ENCODE results near the gene RGL1. TPM values are rescaled to one million over a fixed set of nuclear protein-coding genes. Genes with fewer than 3 reads are reported as not detected.

Gene RGL1
- total RNA-seq, 1 donor from 2014 or later = 34.0 TPM

GRCh38 chr1:183915625-183916510, 110.9 kb downstream of the RGL1 start:
- no peaks in the 10 kb centered on the region for H3K27me3 Mint-ChIP-seq (ENCODE audit: low read depth)
- TF ChIP-seq, protein P1, sequence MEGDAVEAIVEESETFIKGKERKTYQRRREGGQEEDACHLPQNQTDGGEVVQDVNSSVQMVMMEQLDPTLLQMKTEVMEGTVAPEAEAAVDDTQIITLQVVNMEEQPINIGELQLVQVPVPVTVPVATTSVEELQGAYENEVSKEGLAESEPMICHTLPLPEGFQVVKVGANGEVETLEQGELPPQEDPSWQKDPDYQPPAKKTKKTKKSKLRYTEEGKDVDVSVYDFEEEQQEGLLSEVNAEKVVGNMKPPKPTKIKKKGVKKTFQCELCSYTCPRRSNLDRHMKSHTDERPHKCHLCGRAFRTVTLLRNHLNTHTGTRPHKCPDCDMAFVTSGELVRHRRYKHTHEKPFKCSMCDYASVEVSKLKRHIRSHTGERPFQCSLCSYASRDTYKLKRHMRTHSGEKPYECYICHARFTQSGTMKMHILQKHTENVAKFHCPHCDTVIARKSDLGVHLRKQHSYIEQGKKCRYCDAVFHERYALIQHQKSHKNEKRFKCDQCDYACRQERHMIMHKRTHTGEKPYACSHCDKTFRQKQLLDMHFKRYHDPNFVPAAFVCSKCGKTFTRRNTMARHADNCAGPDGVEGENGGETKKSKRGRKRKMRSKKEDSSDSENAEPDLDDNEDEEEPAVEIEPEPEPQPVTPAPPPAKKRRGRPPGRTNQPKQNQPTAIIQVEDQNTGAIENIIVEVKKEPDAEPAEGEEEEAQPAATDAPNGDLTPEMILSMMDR (IDR thresholded peaks at IDR 0.05; ENCODE audit: unreplicated experiment) = peak; percentile 94
- H3K4me1 Mint-ChIP-seq = peaks cover 24% of the 10 kb centered on the region
- peak; percentile 37 to 66 for DNase-seq (ENCODE audit: low spot score in 2 of 2, unreplicated experiment in 2 of 2)
- peak overlapping the region; percentile 44 for H3K27ac Mint-ChIP-seq
- H3K9me3 Mint-ChIP-seq = no peaks in the 10 kb centered on the region
- no peak overlapping the region for H3K4me3 Mint-ChIP-seq
- peaks cover 45% of the 10 kb centered on the region for H3K36me3 Mint-ChIP-seq

- TF ChIP-seq, protein P1 (IDR thresholded peaks at IDR 0.05; ENCODE audit: unreplicated experiment) = no peak
- peaks cover 43% of the 10 kb centered on the region for H3K36me3 Mint-ChIP-seq
- DNase-seq (ENCODE audit: low spot score in 2 of 2, unreplicated experiment in 2 of 2) = no peak
- no peak overlapping the region for H3K4me3 Mint-ChIP-seq
- H3K27ac Mint-ChIP-seq = no peak overlapping the region
- H3K4me1 Mint-ChIP-seq = peaks cover 23% of the 10 kb centered on the region
- no peaks in the 10 kb centered on the region for H3K9me3 Mint-ChIP-seq
- H3K27me3 Mint-ChIP-seq (ENCODE audit: low read depth) = no peaks in the 10 kb centered on the region
Measured at GRCh38 chr1:183916574-183916973, 111.7 kb downstream of the RGL1 start.

DNA sequence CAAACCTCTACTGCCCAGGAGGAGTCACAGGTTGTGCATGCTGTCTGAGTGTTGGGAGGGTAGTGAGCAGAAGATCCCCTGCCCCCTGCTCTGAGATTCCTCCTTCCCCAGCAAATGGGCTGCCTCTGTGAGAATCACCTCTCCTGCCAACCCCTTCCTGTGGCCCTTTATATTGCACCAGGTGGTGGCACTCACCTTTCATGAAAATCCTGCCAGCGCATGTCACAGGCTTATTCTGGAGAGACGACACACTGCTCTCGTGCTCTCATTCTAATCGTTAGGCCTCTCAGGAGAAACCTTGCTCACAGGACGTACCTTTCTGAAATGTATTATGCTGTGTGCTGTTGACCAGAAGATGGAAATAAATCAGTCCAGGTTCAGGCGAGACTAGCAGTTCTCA, 113.7 kb downstream of the RGL1 start:
- H3K27me3 Mint-ChIP-seq (ENCODE audit: low read depth) = no peaks in the 10 kb centered on the region
- H3K9me3 Mint-ChIP-seq = no peaks in the 10 kb centered on the region
- peaks cover 39% of the 10 kb centered on the region for H3K36me3 Mint-ChIP-seq
- no peak for DNase-seq (ENCODE audit: low spot score in 2 of 2, unreplicated experiment in 2 of 2)
- no peak overlapping the region for H3K27ac Mint-ChIP-seq
- H3K4me1 Mint-ChIP-seq = peaks cover 22% of the 10 kb centered on the region
- TF ChIP-seq, protein P1 (IDR thresholded peaks at IDR 0.05; ENCODE audit: unreplicated experiment) = no peak
- no peak overlapping the region for H3K4me3 Mint-ChIP-seq

GRCh38 chr1:183920651-183921050, 115.7 kb downstream of the RGL1 start:
- Mint-ChIP-seq H3K36me3 (peaks cover 34% of the 10 kb centered on the region), H3K9me3 (no peaks in the 10 kb centered on the region), H3K27me3 (ENCODE audit: low read depth) (no peaks in the 10 kb centered on the region), H3K4me1 (peaks cover 3% of the 10 kb centered on the region), H3K27ac (no peak overlapping the region), H3K4me3 (no peak overlapping the region)
- TF ChIP-seq, protein P1 (IDR thresholded peaks at IDR 0.05; ENCODE audit: unreplicated experiment) = no peak
- DNase-seq (ENCODE audit: low spot score in 2 of 2, unreplicated experiment in 2 of 2) = no peak

DNA sequence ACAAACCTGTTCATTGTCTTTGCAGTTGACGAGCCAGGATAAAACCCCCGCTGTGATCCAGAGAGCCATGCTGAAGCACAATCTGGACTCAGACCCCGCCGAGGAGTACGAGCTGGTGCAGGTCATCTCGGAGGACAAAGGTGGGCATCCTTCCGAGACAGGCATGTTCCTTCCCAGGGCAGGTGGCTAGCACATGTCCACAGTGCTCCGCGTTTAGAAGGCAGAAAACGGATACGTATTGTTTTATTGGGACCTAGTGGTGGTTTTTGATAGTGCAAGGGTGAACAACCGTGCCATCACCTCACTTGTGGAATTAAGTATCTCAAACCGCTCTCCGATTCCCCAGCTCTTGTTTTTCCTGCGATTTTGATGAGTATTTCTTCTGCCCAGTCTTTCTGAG, 117.3 kb downstream of the RGL1 start:
- H3K9me3 Mint-ChIP-seq = no peaks in the 10 kb centered on the region
- no peak overlapping the region for H3K27ac Mint-ChIP-seq
- TF ChIP-seq, protein P1 (IDR thresholded peaks at IDR 0.05; ENCODE audit: unreplicated experiment) = peak; percentile 54
- DNase-seq (ENCODE audit: low spot score in 2 of 2, unreplicated experiment in 2 of 2) = no peak
- H3K4me1 Mint-ChIP-seq = no peaks in the 10 kb centered on the region
- H3K36me3 Mint-ChIP-seq = peaks cover 37% of the 10 kb centered on the region
- H3K4me3 Mint-ChIP-seq = no peak overlapping the region
- no peaks in the 10 kb centered on the region for H3K27me3 Mint-ChIP-seq (ENCODE audit: low read depth)
